Measurements from ENCODE around the gene OR6T1. TPM values are rescaled to one million over a fixed set of nuclear protein-coding genes. Genes with fewer than 3 reads are reported as not detected.

Gene OR6T1
- total RNA-seq: not detected in 2 replicates

DNA sequence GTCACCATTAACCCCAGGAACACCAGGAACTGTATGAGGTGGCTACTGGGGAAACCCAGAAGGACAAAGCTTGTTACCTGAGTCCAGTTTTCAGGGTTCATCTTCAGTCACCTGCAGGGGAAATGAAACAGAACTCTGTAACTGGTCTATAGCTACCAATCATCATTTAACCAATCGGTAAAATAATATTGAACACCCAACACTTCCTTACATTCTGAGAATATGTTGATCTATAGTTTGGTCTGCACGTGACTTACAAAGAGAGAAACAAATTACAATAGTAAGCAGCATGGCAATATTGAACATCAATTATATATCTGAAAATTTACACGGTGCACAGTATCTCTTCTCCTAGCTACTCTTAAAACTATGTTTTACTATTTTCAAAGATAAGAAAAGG lies at the start of gene OR6T1:
Gene OR6T1 (minus strand): TSS at position 101 of the 400 bp plus-strand sequence. CDS start 0 bp downstream, at position 101.

GRCh38 chr11:123977731-123978347 lies 34.2 kb upstream of the OR6T1 start, which contains the start of gene OR10S1:
OR10S1 (minus strand) TSS chr11:123977781; CDS start chr11:123977664, 117 bp downstream.

DNA sequence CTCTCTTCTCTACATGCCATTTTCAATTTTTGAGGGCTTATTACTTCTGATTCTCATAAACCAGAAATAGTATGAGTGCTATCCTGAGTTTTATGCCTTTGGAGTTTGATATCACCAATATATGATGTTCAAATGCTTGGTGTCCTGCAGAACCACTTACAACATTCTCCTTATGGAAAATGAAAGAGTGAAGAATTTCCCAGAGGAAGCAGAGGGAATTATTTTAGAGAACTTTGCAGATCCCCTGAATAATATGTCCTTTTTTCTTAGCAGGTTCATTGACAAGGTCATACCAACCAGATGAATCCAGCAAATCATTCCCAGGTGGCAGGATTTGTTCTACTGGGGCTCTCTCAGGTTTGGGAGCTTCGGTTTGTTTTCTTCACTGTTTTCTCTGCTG lies 4.3 kb downstream of the OR6T1 start, which contains the start of gene OR4D5:
Gene OR4D5 (plus strand): TSS at position 301 of the 400 bp plus-strand sequence. CDS start 0 bp downstream, at position 301.

DNA sequence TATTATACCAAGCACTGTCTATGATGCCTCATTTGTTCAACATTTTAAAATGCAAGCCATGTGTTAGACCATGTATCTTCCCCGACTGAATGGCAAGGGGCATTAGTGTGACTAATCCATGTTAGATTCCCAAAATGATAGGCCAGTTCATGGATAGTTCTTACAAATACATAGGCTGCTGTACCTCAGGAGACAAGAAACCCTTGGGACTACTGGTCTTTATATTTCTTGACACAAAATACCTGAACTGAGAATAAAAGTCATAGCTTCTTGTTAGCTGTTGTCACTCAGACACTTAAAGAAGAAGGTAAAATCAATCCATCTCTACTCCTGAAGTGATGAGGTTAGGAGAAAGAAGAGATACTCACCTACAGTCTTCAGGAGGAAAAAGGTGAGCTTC lies 41.8 kb downstream of the OR6T1 start, which contains the start of gene OR8D4:
Gene OR8D4 (plus strand): TSS at position 301 of the 400 bp plus-strand sequence. CDS start 4,265 bp downstream, outside the sequence.

Other genes starting within 250 kb of the OR6T1 start
- gene ZNF202, start 202.2 kb downstream of the OR6T1 start, total RNA-seq: 2.9 and 5.7 TPM in 2 replicates
- gene OR6X1, start 189.3 kb downstream of the OR6T1 start, total RNA-seq: not detected in 2 replicates
- not detected in 2 replicates for gene OR6M1, start 137.5 kb downstream of the OR6T1 start, total RNA-seq
- gene TMEM225, start 58.2 kb downstream of the OR6T1 start, total RNA-seq: not detected in 2 replicates
- gene OR8D4, start 41.7 kb downstream of the OR6T1 start, total RNA-seq: not detected in 2 replicates
- gene OR4D5, start 4.2 kb downstream of the OR6T1 start, total RNA-seq: not detected in 2 replicates
- gene OR10S1, start 33.9 kb upstream of the OR6T1 start, total RNA-seq: not detected in 2 replicates
- gene OR10G6, start 51.3 kb upstream of the OR6T1 start, total RNA-seq: not detected in 2 replicates
- not detected in 2 replicates for gene OR10G4, start 69.2 kb upstream of the OR6T1 start, total RNA-seq
- gene OR10G9, start 79.2 kb upstream of the OR6T1 start, total RNA-seq: not detected in 2 replicates
- gene OR10G8, start 83.0 kb upstream of the OR6T1 start, total RNA-seq: not detected in 2 replicates
- gene OR10G7, start 97.5 kb upstream of the OR6T1 start, total RNA-seq: not detected in 2 replicates
- gene VWA5A, start 171.6 kb upstream of the OR6T1 start, total RNA-seq: 10.1 and 14.5 TPM in 2 replicates
- gene OR10D3, start 239.5 kb upstream of the OR6T1 start, total RNA-seq: not detected in 2 replicates

Data from myometrial cell (primary cell).